Endothelial cell (in vitro differentiated cells): ENCODE data around the gene SP2. TPM values are rescaled to one million over a fixed set of nuclear protein-coding genes. Genes with fewer than 3 reads are reported as not detected.

Experiments used
- DNase-seq: peaks from one replicate; pipeline ENCODE4 v3.0.0; 2021; ENCODE audit warnings: low spot score
- H3K27ac Mint-ChIP-seq: one replicate; pipeline ENCODE4 v1.8.0; 2021; ENCODE audit warnings: mixed read lengths, inconsistent platforms; ENCODE audit not compliant: unreplicated experiment
- H3K27me3 Mint-ChIP-seq: one replicate; pipeline ENCODE4 v1.8.0; 2021; ENCODE audit warnings: mild to moderate bottlenecking, moderate library complexity, mixed read lengths, inconsistent platforms; ENCODE audit not compliant: unreplicated experiment
- H3K36me3 Mint-ChIP-seq: one replicate; pipeline ENCODE4 v1.8.0; 2021; ENCODE audit warnings: mild to moderate bottlenecking, low read depth, mixed read lengths, inconsistent platforms; ENCODE audit not compliant: unreplicated experiment
- H3K4me1 Mint-ChIP-seq: one replicate; pipeline ENCODE4 v1.8.0; 2021; ENCODE audit warnings: mild to moderate bottlenecking, mixed read lengths, inconsistent platforms; ENCODE audit not compliant: unreplicated experiment
- H3K4me3 Mint-ChIP-seq: one replicate; pipeline ENCODE4 v1.8.0; 2021; ENCODE audit warnings: mild to moderate bottlenecking, mixed read lengths, inconsistent platforms; ENCODE audit not compliant: unreplicated experiment
- H3K9me3 Mint-ChIP-seq: one replicate; pipeline ENCODE4 v1.8.0; 2021; ENCODE audit warnings: mixed read lengths, inconsistent platforms; ENCODE audit not compliant: unreplicated experiment
- total RNA-seq: library from RNA; stranded (reverse); fragmentation: NEBNext Ultra II Directional; extraction: Animal tissue kit (Norgen Biotek cat#: 25700); gene quantifications from one replicate; pipeline ENCODE4 v1.2.1, GENCODE V29; 2021; ENCODE audit not compliant: unreplicated experiment
- TF ChIP-seq, protein P1 (sequence below): fragments of 200-600 bp; sonication (generic); IDR thresholded peaks from one replicate; pipeline ENCODE4 v1.5.0; 2021; ENCODE audit warnings: antibody characterized with exemption; ENCODE audit not compliant: unreplicated experiment

The SP2 gene
- total RNA-seq, 1 donor from 2014 or later = 12.4 TPM

DNA sequence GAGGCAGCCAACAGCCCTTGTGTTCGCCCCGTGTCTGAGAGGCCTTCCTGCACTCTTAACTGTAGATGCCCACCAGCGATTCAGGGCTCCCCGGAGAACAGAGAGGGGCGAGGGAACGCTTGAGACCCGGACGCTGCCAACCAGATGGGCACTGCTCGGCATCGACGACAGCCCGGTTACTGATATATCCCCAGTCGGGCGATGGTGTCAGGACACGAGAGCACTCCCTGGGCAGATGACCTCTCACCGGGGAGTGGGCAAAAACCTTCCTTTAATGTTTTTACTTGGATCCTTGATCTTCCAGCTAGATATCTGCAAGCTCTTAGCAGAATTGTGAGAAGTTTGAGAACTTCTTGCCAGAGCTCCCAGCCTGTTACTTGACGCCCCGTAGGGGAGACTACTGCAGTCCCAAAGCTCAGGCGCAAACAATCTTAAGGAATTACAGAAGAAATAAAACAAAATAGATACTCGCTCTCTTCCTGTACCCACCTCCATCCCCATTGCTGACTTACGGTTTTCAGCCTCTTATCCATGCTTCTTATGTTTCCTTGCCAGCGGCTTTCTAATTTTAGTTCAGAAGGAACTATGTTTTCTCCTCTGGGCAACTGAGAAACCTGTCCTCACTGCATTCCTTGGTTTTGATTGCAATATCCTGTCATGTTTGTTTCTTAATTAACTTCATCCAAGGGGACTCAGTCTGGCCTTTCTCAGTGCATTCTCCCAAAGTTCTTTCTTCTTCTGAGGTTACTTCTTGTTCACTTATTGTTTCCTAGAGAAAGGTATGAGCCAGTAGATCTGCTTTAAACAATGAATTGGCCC, 845 bp downstream of the SP2 start:
- no peak for DNase-seq
- Mint-ChIP-seq H3K36me3 (peaks cover 10% of the 10 kb centered on the region), H3K9me3 (no peaks in the 10 kb centered on the region), H3K4me3 (peak overlapping the region; percentile 91), H3K27ac (peak overlapping the region; percentile 89), H3K27me3 (peaks cover 10% of the 10 kb centered on the region), H3K4me1 (peaks cover 23% of the 10 kb centered on the region)
- TF ChIP-seq, protein P1, sequence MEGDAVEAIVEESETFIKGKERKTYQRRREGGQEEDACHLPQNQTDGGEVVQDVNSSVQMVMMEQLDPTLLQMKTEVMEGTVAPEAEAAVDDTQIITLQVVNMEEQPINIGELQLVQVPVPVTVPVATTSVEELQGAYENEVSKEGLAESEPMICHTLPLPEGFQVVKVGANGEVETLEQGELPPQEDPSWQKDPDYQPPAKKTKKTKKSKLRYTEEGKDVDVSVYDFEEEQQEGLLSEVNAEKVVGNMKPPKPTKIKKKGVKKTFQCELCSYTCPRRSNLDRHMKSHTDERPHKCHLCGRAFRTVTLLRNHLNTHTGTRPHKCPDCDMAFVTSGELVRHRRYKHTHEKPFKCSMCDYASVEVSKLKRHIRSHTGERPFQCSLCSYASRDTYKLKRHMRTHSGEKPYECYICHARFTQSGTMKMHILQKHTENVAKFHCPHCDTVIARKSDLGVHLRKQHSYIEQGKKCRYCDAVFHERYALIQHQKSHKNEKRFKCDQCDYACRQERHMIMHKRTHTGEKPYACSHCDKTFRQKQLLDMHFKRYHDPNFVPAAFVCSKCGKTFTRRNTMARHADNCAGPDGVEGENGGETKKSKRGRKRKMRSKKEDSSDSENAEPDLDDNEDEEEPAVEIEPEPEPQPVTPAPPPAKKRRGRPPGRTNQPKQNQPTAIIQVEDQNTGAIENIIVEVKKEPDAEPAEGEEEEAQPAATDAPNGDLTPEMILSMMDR = no peak

DNA sequence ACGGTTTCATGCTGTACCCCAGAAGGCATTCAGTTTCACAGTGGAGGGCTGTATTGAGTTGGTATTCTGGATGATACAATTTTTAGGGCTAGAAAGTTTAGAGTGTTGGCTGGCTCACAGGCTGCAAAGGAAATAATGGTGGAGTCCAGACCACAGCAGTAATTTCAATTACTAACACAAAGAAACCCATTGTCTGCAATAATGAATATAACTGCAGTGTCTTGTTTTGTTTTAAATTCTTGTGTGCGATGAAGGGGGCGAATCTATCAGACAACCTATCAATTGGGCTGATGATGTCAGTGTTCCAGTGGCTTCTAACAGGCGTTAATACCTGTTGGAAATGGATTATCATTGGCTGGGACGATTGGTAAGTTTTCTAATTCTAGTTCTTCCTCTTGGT, 1.5 kb downstream of the SP2 start:
- no peak for DNase-seq

DNA sequence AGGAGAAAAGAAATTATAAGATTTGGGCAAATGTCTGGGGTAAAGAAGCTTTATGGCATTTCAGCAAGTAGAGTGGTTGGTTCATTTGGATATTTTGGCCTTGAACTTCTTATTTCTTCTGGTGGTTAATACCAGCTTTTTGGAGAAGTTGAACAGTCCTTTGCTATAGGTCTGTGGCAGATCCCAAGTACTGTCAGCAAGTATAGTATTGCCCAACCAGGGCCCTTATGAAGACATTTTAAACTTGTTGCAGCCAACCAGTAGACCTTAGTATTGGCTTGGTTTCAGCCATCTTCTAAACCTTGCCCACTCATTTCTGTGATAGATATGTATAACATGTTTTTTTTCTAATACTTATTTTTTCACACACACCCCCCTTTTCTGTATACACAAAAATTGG, 2.2 kb downstream of the SP2 start:
- Mint-ChIP-seq H3K27me3 (peaks cover 10% of the 10 kb centered on the region), H3K27ac (no peak overlapping the region), H3K4me1 (peaks cover 23% of the 10 kb centered on the region), H3K9me3 (no peaks in the 10 kb centered on the region), H3K36me3 (peaks cover 21% of the 10 kb centered on the region), H3K4me3 (no peak overlapping the region)
- no peak for DNase-seq
- TF ChIP-seq, protein P1 = no peak

More for the DNA sequence above, 1.5 kb downstream of the SP2 start:
- H3K27ac Mint-ChIP-seq = no peak overlapping the region
- peaks cover 23% of the 10 kb centered on the region for H3K4me1 Mint-ChIP-seq
- peak overlapping the region; percentile 91 for H3K4me3 Mint-ChIP-seq
- TF ChIP-seq, protein P1 = no peak
- H3K27me3 Mint-ChIP-seq = peaks cover 10% of the 10 kb centered on the region
- H3K36me3 Mint-ChIP-seq = peaks cover 17% of the 10 kb centered on the region
- no peaks in the 10 kb centered on the region for H3K9me3 Mint-ChIP-seq

DNA sequence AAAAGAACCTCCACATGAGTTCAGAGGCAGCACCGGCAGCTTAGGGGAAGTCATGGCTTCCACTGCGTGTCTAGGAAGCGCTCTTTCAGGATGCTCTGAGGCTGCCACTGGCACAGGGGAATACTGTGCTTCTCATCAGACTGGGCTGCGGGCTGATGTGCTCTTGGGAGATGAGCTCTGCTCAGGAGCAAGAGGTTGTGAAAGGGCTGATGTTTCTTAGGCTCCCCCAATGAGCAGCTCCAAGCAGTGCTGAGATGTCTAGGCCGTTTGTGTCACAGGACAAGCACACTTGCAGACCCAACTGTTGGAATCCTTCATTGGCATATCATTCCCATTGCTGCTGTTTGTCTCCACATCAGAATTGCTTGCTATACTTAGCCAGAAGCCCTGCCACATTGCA, 3.6 kb downstream of the SP2 start:
- no peaks in the 10 kb centered on the region for H3K9me3 Mint-ChIP-seq
- peaks cover 8% of the 10 kb centered on the region for H3K27me3 Mint-ChIP-seq
- H3K27ac Mint-ChIP-seq = no peak overlapping the region
- peaks cover 12% of the 10 kb centered on the region for H3K4me1 Mint-ChIP-seq
- DNase-seq = no peak
- H3K36me3 Mint-ChIP-seq = peaks cover 25% of the 10 kb centered on the region
- H3K4me3 Mint-ChIP-seq = no peak overlapping the region
- TF ChIP-seq, protein P1 = no peak

DNA sequence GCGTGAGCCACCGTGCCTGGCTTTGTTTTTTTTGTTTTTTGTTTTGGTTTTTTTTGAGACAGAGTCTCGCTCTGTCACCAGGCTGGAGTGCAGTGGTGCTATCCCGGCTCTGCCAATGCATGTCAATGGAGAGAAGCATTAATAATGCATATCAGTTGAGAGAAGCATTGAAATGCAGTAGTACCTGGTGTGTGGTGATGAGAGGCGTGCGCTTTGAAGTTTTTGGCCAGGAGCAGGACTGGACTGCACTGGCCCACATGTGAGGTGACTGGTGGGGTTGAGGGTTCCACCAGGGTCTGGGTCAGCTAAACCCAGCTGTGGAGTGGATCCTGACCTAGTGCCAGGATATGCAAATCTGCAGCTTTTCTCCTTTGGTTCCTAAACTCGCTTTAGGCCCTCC, 5.4 kb downstream of the SP2 start:
- DNase-seq = no peak

More for the DNA sequence above, 5.4 kb downstream of the SP2 start:
- H3K27ac Mint-ChIP-seq = no peak overlapping the region
- TF ChIP-seq, protein P1 = no peak
- H3K4me1 Mint-ChIP-seq = peaks cover 8% of the 10 kb centered on the region
- peaks cover 4% of the 10 kb centered on the region for H3K27me3 Mint-ChIP-seq
- no peaks in the 10 kb centered on the region for H3K9me3 Mint-ChIP-seq
- no peak overlapping the region for H3K4me3 Mint-ChIP-seq
- peaks cover 31% of the 10 kb centered on the region for H3K36me3 Mint-ChIP-seq
